ENCODE results near the gene LHX1. TPM values are rescaled to one million over a fixed set of nuclear protein-coding genes. Genes with fewer than 3 reads are reported as not detected.

The LHX1 gene
- total RNA-seq, 3 donors from 2014 or later (not counting 1 experiment from before 2014, with no cell fraction given), result not detected

- Mint-ChIP-seq H3K9me3 (no peaks in the 10 kb centered on the region), H3K27me3 (ENCODE audit: low read depth in 2 of 2) (peaks cover 14 to 16% of the 10 kb centered on the region in 2 donors), H3K36me3 (no peaks in the 10 kb centered on the region), H3K4me3 (no peak overlapping the region), H3K27ac (no peak overlapping the region), H3K4me1 (no peaks in the 10 kb centered on the region)
- TF ChIP-seq CTCF (IDR thresholded peaks at IDR 0.05), result no peak
- no peak for DNase-seq
- peaks cover 2% of the 10 kb centered on the region for H3K27me3 ChIP-seq (ENCODE audit: control insufficient read depth, insufficient read depth, low read length)
- no peak for ATAC-seq
- intact Hi-C loops (cut with micrococcal nuclease), result no loop called here
- WGBS (ENCODE audit: insufficient coverage), result 60% methylated on average over 4 of the region's 5 CpGs
- H3K4me1 ChIP-seq (ENCODE audit: control insufficient read depth, insufficient read depth, low read length), result no peaks in the 10 kb centered on the region
- H3K27ac ChIP-seq (ENCODE audit: low read length), result no peak overlapping the region
- no peaks in the 10 kb centered on the region for H3K36me3 ChIP-seq (ENCODE audit: control insufficient read depth, insufficient read depth, low read length)
- no peaks in the 10 kb centered on the region for H3K9me3 ChIP-seq (ENCODE audit: control insufficient read depth, insufficient read depth, low read length)
- H3K4me3 ChIP-seq (ENCODE audit: low read length), result no peak overlapping the region
Measured at GRCh38 chr17:36913132-36913531, 24.1 kb upstream of the LHX1 start.

- ATAC-seq, result no peak
- no peaks in the 10 kb centered on the region for H3K4me1 ChIP-seq (ENCODE audit: control insufficient read depth, insufficient read depth, low read length)
- Mint-ChIP-seq H3K4me1 (no peaks in the 10 kb centered on the region), H3K27ac (no peak overlapping the region), H3K27me3 (ENCODE audit: low read depth in 2 of 2) (peaks cover 23 to 42% of the 10 kb centered on the region in 2 donors), H3K36me3 (no peaks in the 10 kb centered on the region), H3K9me3 (no peaks in the 10 kb centered on the region), H3K4me3 (no peak overlapping the region)
- 38% methylated on average over 3 of the region's 3 CpGs for WGBS (ENCODE audit: insufficient coverage)
- H3K36me3 ChIP-seq (ENCODE audit: control insufficient read depth, insufficient read depth, low read length), result no peaks in the 10 kb centered on the region
- no peak for TF ChIP-seq CTCF (IDR thresholded peaks at IDR 0.05)
- DNase-seq, result no peak
- H3K9me3 ChIP-seq (ENCODE audit: control insufficient read depth, insufficient read depth, low read length), result no peaks in the 10 kb centered on the region
- H3K27me3 ChIP-seq (ENCODE audit: control insufficient read depth, insufficient read depth, low read length), result peaks cover 9% of the 10 kb centered on the region
- H3K27ac ChIP-seq (ENCODE audit: low read length), result no peak overlapping the region
- H3K4me3 ChIP-seq (ENCODE audit: low read length), result no peak overlapping the region
- intact Hi-C loops (cut with micrococcal nuclease), result no loop called here
Measured at GRCh38 chr17:36918211-36918691, 19.0 kb upstream of the LHX1 start.

DNA sequence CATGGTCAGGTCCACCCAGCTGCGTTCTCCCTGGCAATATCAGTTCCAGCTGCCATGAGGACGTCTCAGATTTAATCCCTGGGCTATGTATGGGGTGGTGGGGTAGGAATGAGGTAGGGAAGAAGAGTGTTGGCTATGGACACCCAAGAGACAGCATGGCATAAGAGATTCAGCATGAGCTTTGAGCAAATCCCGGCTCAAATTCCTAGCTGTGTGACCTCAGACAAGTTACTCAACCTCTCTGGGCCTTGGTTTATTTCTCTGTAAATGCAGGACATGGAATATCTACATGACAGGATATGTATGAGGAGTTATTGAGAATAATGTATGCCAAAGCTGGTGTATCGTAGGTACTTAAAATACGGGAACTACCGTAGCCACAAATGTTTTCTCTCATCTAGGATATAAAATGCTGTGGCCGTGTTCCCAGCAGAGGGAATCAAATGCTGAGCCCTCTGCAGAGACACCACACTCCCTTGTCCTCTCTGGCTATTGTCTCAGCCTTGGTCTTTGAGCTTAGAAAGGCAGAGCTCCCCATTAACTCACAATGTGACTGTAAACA, 17.8 kb upstream of the LHX1 start:
- H3K27me3 ChIP-seq (ENCODE audit: control insufficient read depth, insufficient read depth, low read length), result peaks cover 9% of the 10 kb centered on the region
- TF ChIP-seq CTCF (IDR thresholded peaks at IDR 0.05), result no peak
- Mint-ChIP-seq H3K9me3 (no peaks in the 10 kb centered on the region), H3K27ac (no peak overlapping the region), H3K4me3 (no peak overlapping the region), H3K36me3 (no peaks in the 10 kb centered on the region), H3K4me1 (no peaks in the 10 kb centered on the region), H3K27me3 (ENCODE audit: low read depth in 2 of 2) (peaks cover 27 to 46% of the 10 kb centered on the region in 2 donors)
- H3K4me3 ChIP-seq (ENCODE audit: low read length), result no peak overlapping the region
- WGBS (ENCODE audit: insufficient coverage), result 69% methylated on average over 7 of the region's 7 CpGs
- DNase-seq, result no peak
- no peak for ATAC-seq
- H3K27ac ChIP-seq (ENCODE audit: low read length), result no peak overlapping the region
- H3K36me3 ChIP-seq (ENCODE audit: control insufficient read depth, insufficient read depth, low read length), result no peaks in the 10 kb centered on the region
- H3K9me3 ChIP-seq (ENCODE audit: control insufficient read depth, insufficient read depth, low read length), result no peaks in the 10 kb centered on the region
- H3K4me1 ChIP-seq (ENCODE audit: control insufficient read depth, insufficient read depth, low read length), result no peaks in the 10 kb centered on the region
- intact Hi-C loops (cut with micrococcal nuclease), result no loop called here
